GM12873 (cell line): ENCODE measurements around the gene CCSAP.

ENCODE experiments used
- TF ChIP-seq, protein P1 (sequence below): IDR thresholded peaks from 2 replicates; pipeline ENCODE4 v1.5.1; 2012; ENCODE audit warnings: low read depth, mild to moderate bottlenecking, moderate library complexity, low read length, control low read depth; ENCODE audit not compliant: insufficient read depth; ENCODE audit errors: missing control alignments

CCSAP gene

DNA sequence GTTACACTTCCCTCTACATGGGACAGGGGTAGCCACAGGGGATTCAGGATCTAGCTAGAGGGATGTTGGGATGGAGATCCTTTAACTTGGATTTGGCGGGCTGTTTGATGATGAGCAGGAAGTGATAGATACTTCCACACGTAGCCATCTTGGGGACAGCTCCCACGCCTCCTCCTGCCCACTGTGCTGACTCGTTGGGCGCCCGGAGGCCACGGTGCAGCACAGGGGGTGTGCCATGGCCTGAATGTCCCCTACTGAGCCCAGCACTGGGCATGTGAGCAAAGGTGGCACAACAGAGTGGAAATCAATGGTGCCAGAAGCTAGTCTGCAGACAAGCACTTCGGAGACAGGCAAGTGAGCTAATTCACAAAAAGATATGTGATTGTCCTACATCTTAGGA is 31.6 kb upstream of the CCSAP start:
- TF ChIP-seq, protein P1, sequence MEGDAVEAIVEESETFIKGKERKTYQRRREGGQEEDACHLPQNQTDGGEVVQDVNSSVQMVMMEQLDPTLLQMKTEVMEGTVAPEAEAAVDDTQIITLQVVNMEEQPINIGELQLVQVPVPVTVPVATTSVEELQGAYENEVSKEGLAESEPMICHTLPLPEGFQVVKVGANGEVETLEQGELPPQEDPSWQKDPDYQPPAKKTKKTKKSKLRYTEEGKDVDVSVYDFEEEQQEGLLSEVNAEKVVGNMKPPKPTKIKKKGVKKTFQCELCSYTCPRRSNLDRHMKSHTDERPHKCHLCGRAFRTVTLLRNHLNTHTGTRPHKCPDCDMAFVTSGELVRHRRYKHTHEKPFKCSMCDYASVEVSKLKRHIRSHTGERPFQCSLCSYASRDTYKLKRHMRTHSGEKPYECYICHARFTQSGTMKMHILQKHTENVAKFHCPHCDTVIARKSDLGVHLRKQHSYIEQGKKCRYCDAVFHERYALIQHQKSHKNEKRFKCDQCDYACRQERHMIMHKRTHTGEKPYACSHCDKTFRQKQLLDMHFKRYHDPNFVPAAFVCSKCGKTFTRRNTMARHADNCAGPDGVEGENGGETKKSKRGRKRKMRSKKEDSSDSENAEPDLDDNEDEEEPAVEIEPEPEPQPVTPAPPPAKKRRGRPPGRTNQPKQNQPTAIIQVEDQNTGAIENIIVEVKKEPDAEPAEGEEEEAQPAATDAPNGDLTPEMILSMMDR = no peak

DNA sequence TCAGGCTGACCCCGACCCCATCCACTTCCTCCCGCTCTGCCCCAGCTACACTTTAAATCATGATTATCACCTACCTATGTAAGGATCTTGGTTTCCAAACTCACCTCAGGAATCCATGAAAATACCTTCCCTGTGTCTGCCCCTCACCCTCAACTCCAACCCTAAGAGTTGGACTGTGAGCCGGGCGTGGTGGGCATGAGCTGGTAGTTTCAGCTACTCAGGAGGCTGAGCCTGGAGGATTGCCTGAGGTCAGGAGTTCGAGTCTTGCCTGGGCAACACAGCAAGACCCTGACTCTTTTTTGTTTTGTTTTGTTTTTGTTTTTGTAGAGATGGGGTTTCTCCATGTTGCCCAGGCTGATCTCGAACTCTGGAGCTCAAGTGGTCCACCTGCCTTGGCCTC is 30.5 kb upstream of the CCSAP start:
- TF ChIP-seq, protein P1 = no peak

DNA sequence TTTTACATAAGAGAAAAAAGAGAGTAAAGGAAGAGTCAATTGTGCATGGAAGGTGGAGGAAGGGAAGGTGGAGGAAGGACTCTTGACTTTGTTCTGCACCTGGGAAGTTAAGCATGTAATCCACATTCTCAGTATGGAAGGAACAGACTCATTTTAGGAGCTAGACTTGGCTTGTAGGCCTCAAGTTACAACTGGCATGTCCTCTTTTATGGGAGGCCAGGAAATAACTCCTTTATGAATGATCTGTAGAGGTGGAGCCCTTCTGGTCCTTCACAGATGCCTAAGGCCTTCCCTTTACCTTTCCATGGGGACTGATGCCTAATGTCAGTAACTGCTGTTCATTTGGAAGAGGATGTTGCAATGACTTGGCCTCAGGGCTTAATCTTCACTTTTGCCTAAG is 29.4 kb upstream of the CCSAP start:
- TF ChIP-seq, protein P1 = no peak

DNA sequence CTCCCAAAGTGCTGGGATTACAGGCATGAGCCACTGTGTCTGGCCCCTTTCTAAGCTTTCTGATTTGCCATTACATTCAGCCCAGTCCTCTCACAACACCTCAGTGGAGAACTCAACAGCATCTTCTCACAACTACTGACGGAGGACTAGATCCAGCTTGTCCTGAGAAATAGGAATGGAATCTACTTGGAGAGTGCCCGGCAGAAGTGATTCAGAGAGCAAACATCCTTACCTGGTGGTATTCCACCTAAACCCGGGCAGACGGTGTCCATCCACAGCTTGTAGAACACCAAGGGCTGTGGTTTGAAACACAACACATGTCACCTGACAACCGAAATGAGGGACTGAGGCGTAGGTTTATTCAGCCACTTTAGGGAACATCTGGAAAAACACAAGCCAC is 28.8 kb upstream of the CCSAP start:
- TF ChIP-seq, protein P1 = no peak

DNA sequence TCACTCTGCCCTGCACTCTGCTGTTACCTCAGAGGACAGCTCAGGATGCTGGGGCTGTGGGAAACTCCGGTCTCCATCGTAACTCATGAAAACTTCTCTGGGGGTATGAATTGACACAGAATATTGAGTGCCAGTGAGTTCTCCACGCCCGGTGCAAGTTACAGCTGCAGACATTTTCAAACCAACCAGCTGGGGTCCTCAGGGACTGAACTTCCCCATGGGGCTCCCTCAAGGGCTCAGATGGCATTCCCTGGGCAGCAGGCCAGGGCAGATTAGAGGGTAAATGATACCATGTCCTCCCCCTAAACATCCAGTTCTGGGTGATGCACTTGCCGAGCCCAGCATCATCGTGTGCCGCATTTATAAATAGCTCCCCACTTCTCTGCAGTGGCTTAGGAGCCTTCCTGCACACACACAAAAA is 27.8 kb upstream of the CCSAP start:
- TF ChIP-seq, protein P1 = no peak

DNA sequence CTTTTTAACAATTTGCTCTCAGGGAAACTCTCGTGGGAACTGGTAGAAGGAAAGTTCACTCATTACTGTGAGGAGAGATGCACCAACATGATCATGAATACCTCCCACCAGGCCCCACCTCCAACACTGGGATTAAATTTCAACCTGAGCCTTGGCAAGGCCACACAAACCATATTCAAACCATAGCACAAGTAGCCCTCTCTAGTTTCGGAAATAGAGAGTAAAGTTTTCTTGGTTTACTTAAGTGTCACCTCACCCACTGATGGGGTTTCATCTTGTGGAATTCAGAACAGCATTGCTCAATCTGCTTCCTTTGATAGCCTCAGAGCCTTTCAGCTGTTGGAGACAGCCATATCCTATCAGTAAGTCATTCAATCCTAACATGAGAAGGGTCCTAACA is 25.5 kb upstream of the CCSAP start:
- TF ChIP-seq, protein P1 = no peak

DNA sequence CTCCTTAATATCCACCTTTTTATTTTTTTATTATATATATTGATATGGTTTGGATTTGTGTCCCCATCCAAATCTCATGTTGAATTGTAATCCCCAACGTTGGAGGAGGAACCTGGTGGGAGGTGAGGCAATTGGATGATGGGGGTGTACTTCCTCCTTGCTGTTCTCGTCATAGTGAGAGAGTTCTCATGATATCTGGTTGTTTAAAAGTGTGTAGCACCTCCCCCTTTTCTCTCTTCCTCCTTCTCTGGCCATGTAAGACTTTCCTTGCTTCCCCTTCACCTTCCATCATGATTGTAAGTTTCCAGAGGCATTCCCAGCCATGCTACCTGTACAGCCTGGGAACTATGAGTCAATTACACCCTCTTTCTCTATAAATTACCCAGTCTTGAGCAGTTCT is 22.7 kb upstream of the CCSAP start:
- TF ChIP-seq, protein P1 = no peak
